Measurements from ENCODE around the gene DMD.

Gene DMD

DNA sequence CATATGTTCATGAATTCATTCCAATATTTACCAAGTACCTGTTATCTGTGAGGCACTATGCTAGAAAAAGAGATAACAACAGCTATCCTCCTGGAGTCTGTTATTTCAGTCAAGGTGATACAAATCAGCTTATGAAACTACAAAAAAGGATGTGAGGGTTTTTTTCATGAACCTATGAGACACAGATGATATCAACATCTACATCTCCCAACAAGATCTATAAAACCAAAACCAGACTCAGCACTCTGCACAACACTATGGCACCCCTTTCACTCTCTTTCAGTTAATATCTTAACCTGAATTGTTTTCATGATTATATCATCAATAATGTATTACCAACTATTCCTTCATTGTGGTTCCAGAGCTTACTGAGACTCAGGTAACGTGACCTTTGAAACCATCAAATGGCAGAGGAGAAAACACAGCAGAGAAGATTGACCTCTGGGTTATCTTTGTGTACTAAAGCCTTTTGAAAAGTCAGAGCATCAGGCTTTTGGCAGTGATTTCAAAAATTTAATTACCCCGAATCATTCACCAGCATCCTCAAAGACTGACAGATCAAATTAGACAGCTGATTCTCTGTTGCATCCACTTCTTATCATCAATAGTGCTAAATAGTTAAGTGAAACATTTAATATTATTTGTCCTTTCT is 1894.9 kb downstream of the DMD start:
- DNase-seq: no peak

DNA sequence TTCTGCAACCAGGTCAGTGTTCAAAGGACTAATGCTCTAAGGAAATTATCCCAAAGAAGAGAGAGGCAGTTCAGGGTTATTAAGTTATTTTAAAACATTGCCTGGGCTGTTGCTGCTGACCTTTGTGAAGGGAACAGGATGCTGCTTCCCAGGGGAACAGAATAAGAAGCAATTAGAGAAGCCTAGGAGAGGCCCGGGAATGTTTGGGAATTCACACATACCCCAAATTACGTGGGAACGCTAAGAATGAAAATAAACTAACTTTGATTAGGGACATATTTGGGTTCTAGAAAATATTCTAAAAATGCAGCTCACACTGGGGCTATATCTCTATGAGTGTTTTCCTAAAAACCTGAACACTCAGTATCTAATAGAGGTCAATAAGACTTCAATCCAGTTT is 1896.4 kb downstream of the DMD start:
- DNase-seq: no peak

DNA sequence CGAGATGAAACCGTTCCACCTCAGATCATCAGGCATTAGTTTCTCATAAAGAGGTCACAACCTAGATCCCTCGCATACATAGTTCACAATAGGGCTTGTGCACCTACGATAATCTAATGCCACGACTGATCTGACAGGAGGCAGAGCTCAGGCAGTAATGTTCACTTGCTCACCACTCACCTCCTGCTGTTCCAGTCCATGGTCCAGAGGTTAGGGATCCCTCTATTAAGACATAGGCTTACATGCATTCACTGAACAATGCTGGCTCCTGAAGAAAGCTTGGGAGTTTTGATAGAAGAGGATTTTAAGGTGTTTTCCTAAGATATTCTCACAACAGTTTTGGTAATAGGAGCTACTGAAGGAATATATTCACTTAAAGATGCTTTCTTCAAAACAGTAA is 1903.4 kb downstream of the DMD start:
- no peak for DNase-seq

DNA sequence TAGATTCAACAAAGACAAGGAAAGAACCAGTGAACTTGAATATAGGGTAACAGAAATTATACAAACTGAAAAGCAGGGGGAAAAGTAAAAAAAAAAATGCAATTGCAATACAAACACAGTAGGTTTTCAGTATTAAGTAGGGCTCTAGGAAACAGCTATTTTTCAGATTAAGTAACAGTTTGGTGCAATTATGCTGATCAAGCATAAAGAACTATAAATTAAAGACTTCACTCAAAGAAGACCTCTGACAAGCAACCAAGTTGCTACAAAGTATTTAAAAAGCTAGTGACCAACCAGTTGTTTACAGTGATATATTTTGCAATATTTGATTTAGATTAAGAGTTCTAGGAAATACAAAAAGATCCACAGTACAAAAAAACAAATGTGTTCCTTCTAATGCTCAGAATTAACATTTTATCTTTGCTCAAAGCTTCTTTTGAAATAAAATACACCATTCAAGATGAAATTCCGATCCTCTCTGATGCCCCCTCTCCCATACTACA is 1908.7 kb downstream of the DMD start:
- DNase-seq: no peak

DNA sequence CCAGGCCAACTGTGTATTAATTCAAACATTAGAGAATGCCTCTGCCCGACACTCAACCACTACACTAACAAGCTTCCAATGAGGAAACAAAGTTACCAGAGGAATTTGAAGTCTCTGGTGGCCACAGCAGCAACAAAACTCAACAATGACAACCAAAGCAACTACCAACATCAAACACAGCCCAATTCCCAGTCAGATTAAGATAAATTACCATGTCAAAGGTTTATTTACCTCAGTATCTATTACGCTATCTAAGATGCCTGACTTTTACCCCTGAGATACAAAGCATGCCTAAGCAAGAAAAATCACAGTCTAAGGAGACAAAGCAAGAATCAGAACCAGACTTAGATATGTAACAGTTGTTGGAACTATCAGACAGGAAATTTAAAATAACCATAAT is 1909.4 kb downstream of the DMD start:
- no peak for DNase-seq

DNA sequence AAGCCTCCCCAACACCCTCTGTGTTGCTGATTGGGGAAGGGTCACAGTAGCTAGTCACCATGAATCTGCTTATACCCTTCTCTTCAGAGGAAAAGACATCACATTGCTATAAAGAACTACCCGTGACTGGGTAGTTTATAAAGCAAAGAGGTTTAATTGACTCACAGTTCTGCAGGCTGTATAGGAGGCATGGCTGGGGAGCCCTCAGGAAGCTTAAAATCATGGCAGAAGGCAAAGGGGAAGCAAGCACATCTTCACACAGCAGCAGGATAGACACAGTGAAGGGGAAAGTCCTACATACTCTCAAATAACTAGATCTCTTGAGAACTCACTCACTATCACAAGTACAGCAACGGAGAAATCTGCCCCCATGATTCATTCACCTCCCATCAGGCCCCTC is 1910.1 kb downstream of the DMD start:
- no peak for DNase-seq

DNA sequence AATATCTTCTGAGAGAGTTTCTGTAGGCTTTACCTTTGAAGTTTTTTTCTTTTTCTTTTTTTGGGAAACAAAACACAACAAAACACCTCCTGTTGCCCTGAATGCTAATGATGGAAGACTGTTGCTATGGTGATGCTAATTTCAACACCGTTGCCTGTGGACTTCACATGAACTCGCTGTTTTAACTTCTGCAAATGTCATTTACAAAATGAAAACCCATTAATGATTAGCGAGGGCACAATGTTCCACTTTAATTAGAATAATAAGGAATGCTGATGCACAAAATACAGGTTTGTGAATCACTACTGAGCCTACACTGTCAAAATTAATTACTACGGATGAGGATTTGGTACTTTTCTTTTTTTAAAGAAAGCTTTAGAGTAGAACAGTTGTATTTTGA is 1912.4 kb downstream of the DMD start:
- no peak for DNase-seq

DNA sequence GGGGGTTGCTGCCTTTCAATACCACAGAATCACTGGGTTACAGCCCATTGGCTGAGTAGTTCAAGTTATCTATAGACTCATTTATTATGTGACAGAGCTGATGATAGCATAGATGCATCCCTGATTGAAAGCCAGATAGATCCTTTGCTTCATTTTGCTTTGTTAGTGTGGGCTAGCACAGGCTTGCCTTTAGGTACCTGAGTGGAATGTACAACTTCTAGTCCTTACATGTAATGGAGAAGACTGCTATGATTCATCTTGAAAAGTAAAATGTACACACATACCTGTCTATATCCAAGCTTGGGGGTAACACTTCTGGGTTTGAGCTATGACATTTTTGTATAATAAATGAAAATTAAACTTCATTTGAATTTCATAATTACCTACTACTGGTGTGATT is 1913.5 kb downstream of the DMD start:
- DNase-seq: no peak

DNA sequence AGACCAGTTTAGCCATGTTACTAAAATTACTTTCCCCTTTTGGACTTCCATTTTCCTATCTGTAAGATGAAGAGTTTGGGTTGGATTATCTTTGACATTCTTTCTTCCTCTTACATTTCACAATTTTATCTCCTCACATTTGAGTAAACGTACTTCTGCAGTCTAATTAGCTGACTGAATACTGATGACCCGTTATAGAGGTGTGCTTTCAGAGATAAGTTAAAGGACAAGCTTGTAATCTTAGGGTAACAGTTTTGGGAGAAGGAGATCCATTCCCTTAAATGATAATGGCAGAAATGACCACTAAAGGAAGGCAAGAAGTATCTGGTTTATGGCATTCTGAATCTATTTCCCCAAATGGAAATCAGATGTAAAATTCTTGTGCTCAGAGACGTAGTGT is 1916.9 kb downstream of the DMD start:
- DNase-seq: no peak

DNA sequence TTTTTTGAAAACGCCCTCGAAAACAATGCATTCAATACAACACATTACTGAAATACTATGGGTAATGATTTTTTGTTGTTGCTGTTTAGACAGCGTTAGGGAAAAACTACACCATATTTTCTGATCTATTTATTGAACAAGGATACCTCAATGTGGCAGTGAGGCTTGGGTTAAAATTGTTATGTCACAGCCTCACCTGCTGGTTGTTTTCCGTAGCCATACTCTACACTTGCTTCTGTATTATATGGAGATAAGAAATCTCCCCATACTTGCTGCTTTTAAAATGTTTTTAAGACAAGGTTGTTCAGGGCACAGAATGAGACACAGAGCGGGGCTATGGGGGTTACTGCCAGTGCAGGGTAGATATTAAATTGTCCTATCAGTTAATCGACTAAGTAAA is 1917.9 kb downstream of the DMD start:
- DNase-seq: no peak

DNA sequence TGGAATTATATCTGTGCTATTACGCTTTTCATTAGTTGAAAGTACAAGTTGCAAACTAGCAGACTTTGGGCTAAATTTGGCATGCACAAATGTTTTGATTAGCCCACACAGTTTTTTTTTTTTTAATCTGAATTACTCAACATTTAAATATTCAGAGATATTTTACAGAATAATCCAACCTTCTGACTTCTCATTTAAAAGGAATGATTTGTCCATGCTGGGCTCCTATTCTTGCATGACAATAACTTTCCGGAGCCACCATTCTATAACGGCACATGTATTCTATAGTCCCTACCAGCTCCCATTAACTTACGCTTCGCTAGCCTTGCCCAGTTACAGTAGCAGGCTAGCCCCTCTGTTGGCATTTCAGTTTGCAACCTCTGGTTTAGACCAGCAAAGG is 1920.2 kb downstream of the DMD start:
- DNase-seq: no peak

DNA sequence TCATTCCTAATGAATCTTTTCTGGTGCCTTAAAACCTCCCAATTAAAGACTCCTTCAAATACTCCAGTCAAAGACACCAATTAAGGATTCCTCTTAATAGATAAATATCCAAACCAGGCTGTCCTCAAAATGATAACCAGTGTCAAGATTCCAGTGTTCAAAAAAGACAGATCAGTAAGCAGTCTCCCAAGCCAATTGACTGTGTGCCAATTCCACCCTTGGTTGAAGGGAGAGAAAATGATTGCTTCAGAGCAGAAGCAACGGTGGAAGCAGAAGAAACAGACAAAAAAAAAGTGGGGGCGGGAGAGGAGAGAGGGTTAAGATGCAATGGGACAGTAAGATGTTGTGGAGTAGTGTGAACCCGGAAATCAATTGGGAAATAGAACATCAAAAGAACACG is 1923.5 kb downstream of the DMD start:
- DNase-seq: no peak

DNA sequence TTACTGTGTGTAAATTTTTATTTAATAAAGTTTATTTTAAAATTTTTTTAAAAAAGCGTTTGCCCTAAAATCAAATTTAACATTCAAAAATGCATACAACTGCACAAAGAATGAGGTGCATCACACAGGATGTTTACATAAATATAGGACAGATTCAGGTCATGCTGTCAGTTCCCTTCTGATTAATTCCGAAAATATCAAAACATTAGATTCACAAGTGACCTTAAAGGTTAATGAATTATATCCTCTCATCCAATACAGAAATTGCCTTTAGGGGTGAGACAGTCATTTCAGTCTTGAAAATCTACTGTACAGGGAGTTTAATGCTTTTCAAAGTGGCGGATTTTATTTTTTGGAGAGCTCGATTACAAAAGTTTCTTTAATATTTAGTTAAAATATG is 1930.8 kb downstream of the DMD start:
- DNase-seq: no peak

DNA sequence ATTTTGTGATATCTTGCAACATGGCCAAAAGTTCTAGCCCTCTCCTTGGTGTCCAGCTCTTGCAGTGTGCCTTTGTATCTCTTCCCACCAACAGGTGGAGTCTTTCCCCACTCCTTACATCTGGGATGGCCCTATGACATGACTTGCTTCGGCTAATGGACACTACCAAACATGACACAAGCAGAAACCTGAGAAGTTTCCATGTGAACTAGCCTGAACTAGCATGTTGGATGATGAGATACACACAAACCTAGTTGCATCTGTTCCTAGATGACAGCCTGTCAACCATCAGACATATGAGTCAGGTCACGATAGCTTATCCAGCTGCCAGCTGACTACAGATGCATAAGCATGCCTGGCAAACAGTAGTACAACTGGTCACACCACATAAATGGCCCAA is 1932.0 kb downstream of the DMD start:
- DNase-seq: no peak

DNA sequence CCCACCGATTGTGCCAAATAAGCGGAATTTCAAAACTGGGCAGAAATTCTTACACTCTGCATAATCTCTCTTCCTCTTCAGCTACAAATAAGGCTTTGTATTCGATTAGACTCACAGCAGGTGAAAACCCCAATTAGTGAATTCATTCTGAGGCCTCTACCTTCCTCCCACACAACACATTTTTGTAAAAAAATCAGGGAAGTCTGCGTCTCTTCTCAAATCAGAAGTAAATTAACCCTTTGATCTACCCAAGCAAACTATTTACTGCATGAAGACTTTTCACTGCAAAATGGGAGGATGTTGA is 1938.9 kb downstream of the DMD start:
- DNase-seq: no peak

DNA sequence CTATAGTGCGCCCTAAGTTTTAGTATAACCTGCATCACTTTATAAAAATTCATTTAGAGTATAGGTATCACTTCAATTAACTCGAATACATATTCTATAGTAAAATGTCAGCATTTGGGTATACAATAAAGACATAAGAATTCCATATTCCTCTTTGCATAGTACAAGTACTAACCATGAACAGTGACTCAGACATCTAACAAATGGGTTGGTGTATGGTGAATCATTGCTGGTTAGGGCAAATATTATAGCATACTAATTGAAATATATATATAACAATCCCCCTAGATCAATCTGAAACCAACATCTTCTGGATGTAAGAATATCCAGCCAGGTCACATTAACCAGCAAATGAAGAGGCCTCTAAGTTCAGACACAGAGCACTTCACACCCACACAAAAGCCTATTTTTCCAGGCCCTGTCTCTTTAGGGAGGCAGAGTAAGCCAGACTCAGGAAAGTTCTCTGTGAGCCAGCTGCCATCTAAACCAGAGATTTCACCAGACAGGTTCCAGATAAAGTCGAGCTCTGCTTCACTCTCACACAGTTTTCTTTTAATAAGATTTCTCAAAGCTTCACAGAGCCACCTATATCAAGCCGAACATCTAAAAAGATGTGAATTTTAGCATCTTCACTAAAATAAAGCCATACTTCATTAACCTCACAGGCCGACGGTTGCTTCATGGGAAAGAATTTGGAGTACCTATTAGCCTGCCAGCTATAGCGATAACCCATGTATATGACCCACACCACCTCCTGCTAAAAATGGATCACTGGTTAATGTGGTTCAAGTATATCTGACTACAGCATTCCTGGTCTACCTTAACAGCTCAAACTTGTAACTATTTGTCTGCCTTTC is 1939.5 kb downstream of the DMD start:
- DNase-seq: no peak

DNA sequence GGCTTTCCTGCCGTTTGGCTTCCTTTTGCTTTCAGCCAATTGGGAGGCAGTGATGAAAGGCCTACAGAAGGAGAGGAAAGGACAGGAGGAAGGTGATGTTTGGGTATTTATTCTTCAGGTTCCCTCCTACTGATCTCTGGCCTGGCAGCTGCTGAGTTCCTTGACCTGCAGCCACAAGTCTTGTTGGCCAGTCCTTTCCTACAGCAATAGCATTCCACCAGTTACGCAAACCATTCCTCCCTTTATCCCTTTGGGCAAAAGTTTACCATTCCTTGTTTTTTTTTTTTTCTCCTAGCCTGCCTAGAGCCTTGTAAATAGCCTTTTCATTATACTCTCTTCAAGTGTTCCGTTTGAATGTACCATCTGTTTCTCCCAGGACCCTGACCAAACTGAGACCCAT is 1941.4 kb downstream of the DMD start:
- DNase-seq: no peak

DNA sequence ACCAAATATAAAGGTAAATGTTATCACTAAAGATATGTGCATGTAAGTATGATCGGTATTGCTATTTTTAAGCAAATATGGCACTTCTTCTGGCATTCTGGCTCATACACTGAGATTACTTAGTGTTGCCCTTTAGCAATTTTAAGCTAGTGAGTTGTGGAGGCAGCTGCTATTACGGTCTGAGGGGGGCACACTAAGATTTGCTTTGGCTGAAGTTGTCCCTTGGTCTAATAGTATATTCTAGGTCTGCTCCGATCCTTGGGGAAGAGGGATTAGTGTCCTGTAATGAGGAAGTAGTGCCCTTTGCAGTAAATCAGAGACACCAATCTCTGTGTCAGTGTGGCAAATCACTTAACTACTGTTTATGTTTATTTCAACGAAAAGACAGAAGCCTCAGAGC is 1943.0 kb downstream of the DMD start:
- DNase-seq: no peak

DNA sequence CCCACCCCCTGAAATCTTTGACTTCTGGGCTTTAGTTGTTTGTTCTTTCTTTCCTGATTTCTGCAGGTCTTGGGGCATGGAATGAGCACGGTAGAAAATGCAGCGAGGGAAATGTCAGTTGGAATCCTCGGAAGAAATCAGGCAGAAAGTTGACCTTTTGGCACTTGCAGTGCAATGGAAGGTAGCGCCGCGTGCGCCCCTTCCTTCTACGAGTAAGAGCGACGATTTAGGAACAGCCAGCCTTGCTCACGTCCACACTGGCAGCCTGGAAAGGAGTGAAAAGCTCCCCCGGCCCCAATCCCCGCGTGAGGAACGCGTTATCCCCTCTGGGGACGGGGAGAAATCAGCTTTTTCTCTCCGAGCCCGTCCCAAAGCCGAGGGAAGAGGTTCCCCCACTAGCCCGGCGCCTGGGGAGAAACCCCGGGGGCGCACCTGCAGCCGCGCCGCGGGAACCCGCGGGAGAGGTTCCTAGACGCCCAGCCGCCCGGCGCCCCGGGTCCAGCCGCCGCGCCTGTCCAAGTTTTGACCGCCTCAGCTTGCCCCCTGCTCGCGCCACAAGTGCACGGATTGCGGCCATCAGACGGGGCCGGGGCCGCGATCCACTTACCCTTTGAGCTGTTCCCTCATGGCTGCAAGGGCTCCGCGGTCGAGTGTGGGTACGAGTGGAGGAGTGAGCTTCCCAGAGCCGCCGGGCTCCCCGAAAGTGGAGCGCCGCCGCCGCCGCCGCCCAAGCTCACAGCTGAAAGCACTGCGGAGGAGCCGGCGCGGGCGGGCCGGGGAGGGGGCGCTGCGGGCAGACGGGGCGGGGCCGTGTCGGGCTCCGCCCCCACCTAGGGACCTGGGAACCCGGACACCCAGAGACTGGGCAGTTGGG is 1944.9 kb downstream of the DMD start:
- DNase-seq: no peak

DNA sequence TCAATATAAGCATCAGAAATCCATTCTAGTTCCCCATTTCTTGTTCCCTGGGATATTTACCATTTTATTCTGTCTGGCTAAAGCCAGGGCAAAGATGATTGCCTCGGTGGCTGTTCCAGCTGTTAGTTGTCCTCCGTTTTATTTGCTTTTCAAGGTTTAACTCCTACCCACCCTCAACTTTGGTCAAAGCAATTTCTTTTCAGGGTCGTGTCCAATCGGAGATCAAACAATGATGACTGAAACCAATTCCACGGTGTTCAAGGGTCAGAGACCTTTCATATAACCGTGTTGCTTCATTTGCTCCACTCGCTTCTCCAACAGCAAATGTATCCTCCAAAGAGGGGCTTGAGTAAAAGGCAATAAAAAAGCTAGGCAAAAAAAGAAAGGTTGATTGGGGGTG is 1946.0 kb downstream of the DMD start:
- no peak for DNase-seq

DNA sequence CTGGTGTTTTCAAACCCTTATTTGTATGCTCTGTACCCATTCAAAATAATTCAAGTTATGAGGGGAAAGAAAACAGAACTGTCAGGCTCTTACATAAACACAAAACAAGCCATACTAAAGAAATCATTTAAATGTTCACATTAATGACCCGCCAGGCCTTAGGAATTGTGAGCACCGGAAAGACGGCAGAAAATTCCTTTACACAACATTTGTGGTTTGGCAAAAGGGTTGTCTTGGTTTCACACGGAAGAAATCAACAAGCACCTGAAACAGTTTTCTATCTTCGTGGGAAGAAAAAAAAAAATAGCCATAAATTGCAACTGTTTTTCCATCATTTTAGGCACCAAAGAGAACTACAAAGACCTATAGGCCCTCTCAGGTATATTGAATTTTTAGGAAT is 1951.0 kb downstream of the DMD start:
- no peak for DNase-seq

DNA sequence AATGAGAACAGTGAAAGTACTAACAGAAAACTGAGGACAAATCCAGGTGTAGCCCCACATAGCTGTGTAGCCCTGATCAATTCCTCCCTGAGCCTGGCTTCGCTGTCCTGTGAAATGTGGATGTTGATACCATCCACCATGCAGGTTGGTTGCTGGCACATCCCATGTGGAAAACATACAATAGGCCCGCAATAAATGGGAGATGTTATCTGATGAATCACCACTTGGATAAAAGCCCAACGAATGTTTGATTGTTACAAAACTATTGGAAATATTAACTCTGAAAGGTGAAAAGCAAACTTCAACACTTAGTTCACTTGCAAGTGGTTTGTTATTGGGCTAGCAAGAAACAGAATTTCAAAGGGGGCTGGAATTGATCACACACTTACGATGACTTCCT is 1953.2 kb downstream of the DMD start:
- DNase-seq: no peak

DNA sequence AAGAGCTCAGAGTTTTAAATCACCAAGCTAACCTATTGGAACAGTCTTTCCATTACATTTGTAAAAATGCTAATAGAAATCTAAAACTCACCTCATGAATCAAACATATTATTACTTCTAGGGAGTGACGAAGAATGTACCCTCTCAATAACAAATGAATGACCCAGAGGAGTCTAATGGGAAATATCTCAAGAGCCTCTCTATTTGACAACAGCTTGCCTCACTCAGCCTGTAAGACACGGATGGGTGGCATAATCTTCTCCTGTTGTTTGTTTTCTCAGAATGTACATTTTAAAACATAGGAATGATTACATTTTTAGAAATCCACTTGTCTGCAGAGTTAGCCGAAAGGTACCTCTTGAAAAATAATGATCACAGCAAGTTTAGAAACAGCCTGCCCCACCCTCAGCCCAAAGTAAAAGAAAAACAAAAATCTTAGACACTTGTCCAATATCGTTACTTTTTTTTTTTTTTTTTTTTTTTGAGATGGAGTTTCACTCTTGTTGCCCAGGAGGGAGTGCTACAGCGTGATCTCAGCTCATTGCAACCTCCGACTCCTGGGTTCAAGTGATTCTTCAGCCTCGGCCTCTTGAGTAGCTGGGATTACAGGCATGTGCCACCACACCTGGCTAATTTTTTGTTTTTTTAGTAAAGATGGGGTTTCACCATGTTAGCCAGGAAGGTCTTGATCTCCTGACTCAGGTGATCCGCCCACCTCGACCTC is 1955.9 kb downstream of the DMD start:
- DNase-seq: no peak
